Effector memory CD8-positive, alpha-beta T cell (primary cell): ENCODE data around the gene PSMD13.
A peak's percentile ranks its signal among the peaks of the same experiment; 100 is the strongest.
"Not testable (repeated sequence)": the region's sequence is repeated elsewhere in the genome, so short reads cannot be mapped to it uniquely, and the experiment has no call there.

Source experiments
- ATAC-seq: fragments of 150-1000 bp; cut with Tn5 transposase; replicated peaks from 2 replicates; pipeline ENCODE4 v1.10.0; 2021; ENCODE audit warnings: mild to moderate bottlenecking, moderate library complexity
- DNase-seq, 3 experiments: peaks; one replicate each; pipeline ENCODE4 v3.0.0; 2021
- H3K27ac Mint-ChIP-seq, 2 donors: one replicate each; pipeline ENCODE4 v1.8.0; 2022; ENCODE audit warnings: mild to moderate bottlenecking in 2 of 2, mixed read lengths in 2 of 2, moderate library complexity in 2 of 2
- H3K27me3 Mint-ChIP-seq, 2 donors: one replicate each; pipeline ENCODE4 v1.8.0; 2022; ENCODE audit warnings: mixed read lengths in 2 of 2
- H3K36me3 Mint-ChIP-seq: one replicate; pipeline ENCODE4 v1.8.0; 2022; ENCODE audit warnings: mild to moderate bottlenecking, moderate library complexity, mixed read lengths; ENCODE audit not compliant: insufficient read depth
- H3K4me1 Mint-ChIP-seq, 2 donors: one replicate each; pipeline ENCODE4 v1.8.0; 2022; ENCODE audit warnings: low read depth in 2 of 2, mixed read lengths in 2 of 2
- H3K4me3 Mint-ChIP-seq, 2 donors: one replicate each; pipeline ENCODE4 v1.8.0; 2022; ENCODE audit warnings: mild to moderate bottlenecking in 2 of 2, mixed read lengths in 2 of 2, moderate library complexity in 2 of 2
- H3K9me3 Mint-ChIP-seq, 2 donors: one replicate each; pipeline ENCODE4 v1.8.0; 2022; ENCODE audit warnings: mixed read lengths in 2 of 2

The PSMD13 gene

GRCh38 chr11:232783-233565 is 3.8 kb upstream of the PSMD13 start:
- H3K4me1 Mint-ChIP-seq = peaks cover 8 to 34% of the 10 kb centered on the region in 2 donors
- peak overlapping the region; percentile 29 to 52 for H3K27ac Mint-ChIP-seq
- H3K4me3 Mint-ChIP-seq = no peak overlapping the region
- no peaks in the 10 kb centered on the region for H3K27me3 Mint-ChIP-seq
- ATAC-seq = no peak
- H3K9me3 Mint-ChIP-seq = no peaks in the 10 kb centered on the region
- peaks cover 29% of the 10 kb centered on the region for H3K36me3 Mint-ChIP-seq
- DNase-seq = no peak

GRCh38 chr11:235180-235579 is 1.6 kb upstream of the PSMD13 start:
- Mint-ChIP-seq H3K9me3 (no peaks in the 10 kb centered on the region), H3K36me3 (peaks cover 26% of the 10 kb centered on the region)
- ATAC-seq = no peak

GRCh38 chr11:235609-235996 is 1.2 kb upstream of the PSMD13 start:
- Mint-ChIP-seq H3K36me3 (peaks cover 28% of the 10 kb centered on the region), H3K27ac (peak overlapping the region; percentile 98 to 99), H3K4me1 (peaks cover 11 to 38% of the 10 kb centered on the region in 2 donors), H3K27me3 (no peaks in the 10 kb centered on the region), H3K9me3 (no peaks in the 10 kb centered on the region), H3K4me3 (peak overlapping the region; percentile 96)
- ATAC-seq (peak; percentile 53), DNase-seq (peak in 1 of 3 experiments; percentile 61)

More at GRCh38 chr11:235180-235579, 1.6 kb upstream of the PSMD13 start:
- Mint-ChIP-seq H3K4me3 (peak overlapping the region; percentile 96), H3K27ac (peak overlapping the region; percentile 98 to 99), H3K4me1 (peaks cover 11 to 34% of the 10 kb centered on the region in 2 donors), H3K27me3 (no peaks in the 10 kb centered on the region)
- DNase-seq = no peak

GRCh38 chr11:235997-236773 is 591 bp upstream of the PSMD13 start, which contains the start of gene SIRT3:
TSS of gene SIRT3 (minus strand) at chr11:236342. CDS start at chr11:236328, 14 bp downstream.
- peak within 1 kb of the TSS; percentile 96 for H3K4me3 Mint-ChIP-seq
- peaks cover 13 to 38% of the 10 kb centered on the region in 2 donors for H3K4me1 Mint-ChIP-seq

GRCh38 chr11:238346-238745 is 1.6 kb downstream of the PSMD13 start:
- Mint-ChIP-seq H3K27ac (peak overlapping the region; percentile 98 to 99), H3K4me1 (peaks cover 20 to 45% of the 10 kb centered on the region in 2 donors), H3K36me3 (peaks cover 42% of the 10 kb centered on the region), H3K4me3 (peak overlapping the region; percentile 96)
- ATAC-seq, DNase-seq, H3K9me3 Mint-ChIP-seq, H3K27me3 Mint-ChIP-seq: not testable (repeated sequence)

More at GRCh38 chr11:235997-236773, 591 bp upstream of the PSMD13 start, which contains the start of gene SIRT3:
- H3K36me3 Mint-ChIP-seq = peaks cover 32% of the 10 kb centered on the region
- ATAC-seq (peak; percentile 84), DNase-seq (peak; percentile 79 to 82 (median 81))
- H3K9me3 Mint-ChIP-seq = no peaks in the 10 kb centered on the region
- H3K27ac Mint-ChIP-seq = peak within 1 kb of the TSS; percentile 98 to 99
- no peaks in the 10 kb centered on the region for H3K27me3 Mint-ChIP-seq

GRCh38 chr11:240315-240714 is 3.5 kb downstream of the PSMD13 start:
- Mint-ChIP-seq H3K27ac (no peak overlapping the region), H3K36me3 (peaks cover 62% of the 10 kb centered on the region), H3K27me3 (no peaks in the 10 kb centered on the region), H3K9me3 (no peaks in the 10 kb centered on the region), H3K4me1 (peaks cover 19 to 41% of the 10 kb centered on the region in 2 donors), H3K4me3 (no peak overlapping the region)
- no peak for DNase-seq
- no peak for ATAC-seq

GRCh38 chr11:241634-242033 is 4.9 kb downstream of the PSMD13 start:
- Mint-ChIP-seq H3K27ac (peak overlapping the region in 1 of 2 donors; percentile 10), H3K9me3 (no peaks in the 10 kb centered on the region), H3K27me3 (no peaks in the 10 kb centered on the region), H3K4me1 (peaks cover 16 to 33% of the 10 kb centered on the region in 2 donors), H3K36me3 (peaks cover 64% of the 10 kb centered on the region), H3K4me3 (no peak overlapping the region)
- no peak for DNase-seq
- ATAC-seq = no peak

GRCh38 chr11:244376-244775 is 7.6 kb downstream of the PSMD13 start:
- ATAC-seq (no peak), DNase-seq (no peak)
- H3K36me3 Mint-ChIP-seq = peaks cover 80% of the 10 kb centered on the region
- H3K27me3 Mint-ChIP-seq = no peaks in the 10 kb centered on the region
- no peaks in the 10 kb centered on the region for H3K9me3 Mint-ChIP-seq
- H3K4me1 Mint-ChIP-seq = peaks cover 10 to 21% of the 10 kb centered on the region in 2 donors
- H3K27ac Mint-ChIP-seq = no peak overlapping the region
- H3K4me3 Mint-ChIP-seq = no peak overlapping the region

- no peaks in the 10 kb centered on the region for H3K9me3 Mint-ChIP-seq
- DNase-seq (no peak), ATAC-seq (no peak)
- H3K4me1 Mint-ChIP-seq = peaks cover 6 to 12% of the 10 kb centered on the region in 2 donors
- peak overlapping the region in 1 of 2 donors; percentile 65 for H3K27ac Mint-ChIP-seq
- peaks cover 87% of the 10 kb centered on the region for H3K36me3 Mint-ChIP-seq
- H3K27me3 Mint-ChIP-seq = no peaks in the 10 kb centered on the region
- H3K4me3 Mint-ChIP-seq = no peak overlapping the region
Observed at GRCh38 chr11:249062-249461, 12.3 kb downstream of the PSMD13 start.

GRCh38 chr11:250274-250673 is 13.5 kb downstream of the PSMD13 start:
- no peak for ATAC-seq
- Mint-ChIP-seq H3K36me3 (peaks cover 75% of the 10 kb centered on the region), H3K4me3 (no peak overlapping the region), H3K4me1 (peaks cover 6 to 12% of the 10 kb centered on the region in 2 donors), H3K27me3 (no peaks in the 10 kb centered on the region), H3K27ac (no peak overlapping the region), H3K9me3 (no peaks in the 10 kb centered on the region)
- DNase-seq = no peak

- no peaks in the 10 kb centered on the region for H3K27me3 Mint-ChIP-seq
- H3K4me3 Mint-ChIP-seq = no peak overlapping the region
- no peaks in the 10 kb centered on the region for H3K9me3 Mint-ChIP-seq
- peak overlapping the region in 1 of 2 donors; percentile 20 for H3K27ac Mint-ChIP-seq
- peaks cover 69% of the 10 kb centered on the region for H3K36me3 Mint-ChIP-seq
- ATAC-seq (peak; percentile 100), DNase-seq (peak; percentile 76 to 81 (median 78))
- H3K4me1 Mint-ChIP-seq = peaks cover 4 to 12% of the 10 kb centered on the region in 2 donors
Observed at GRCh38 chr11:250740-251299, 14.0 kb downstream of the PSMD13 start.

- H3K4me3 Mint-ChIP-seq = no peak overlapping the region
- peak overlapping the region; percentile 11 to 62 for H3K27ac Mint-ChIP-seq
- no peak for DNase-seq
- H3K36me3 Mint-ChIP-seq = peaks cover 62% of the 10 kb centered on the region
- ATAC-seq = no peak
- H3K4me1 Mint-ChIP-seq = peaks cover 4 to 12% of the 10 kb centered on the region in 2 donors
- no peaks in the 10 kb centered on the region for H3K9me3 Mint-ChIP-seq
- H3K27me3 Mint-ChIP-seq = no peaks in the 10 kb centered on the region
Observed at GRCh38 chr11:251550-251949, 14.8 kb downstream of the PSMD13 start.

- H3K36me3 Mint-ChIP-seq = peaks cover 51% of the 10 kb centered on the region
- no peak for DNase-seq
- peak overlapping the region in 1 of 2 donors; percentile 62 for H3K27ac Mint-ChIP-seq
- H3K9me3 Mint-ChIP-seq = no peaks in the 10 kb centered on the region
- no peak overlapping the region for H3K4me3 Mint-ChIP-seq
- ATAC-seq = no peak
- no peaks in the 10 kb centered on the region for H3K27me3 Mint-ChIP-seq
- peaks cover 4 to 12% of the 10 kb centered on the region in 2 donors for H3K4me1 Mint-ChIP-seq
Observed at GRCh38 chr11:252666-253065, 15.9 kb downstream of the PSMD13 start.
